DND-41 (cell line): ENCODE data around the gene WWP2.

Experiments
- ATAC-seq: fragments of 200-7000 bp; cut with Tn5 transposase; 3 replicates; pipeline ENCODE4 v1.9.1; 2021; ENCODE audit warnings: low read depth; ENCODE audit not compliant: insufficient read depth
- DNase-seq: peaks from one replicate; pipeline ENCODE4 v3.0.0-alpha.2; 2020
- H2AFZ ChIP-seq: 2 replicates; pipeline ENCODE4 v1.6.0; 2012; ENCODE audit warnings: low read depth, low read length
- H3K27ac ChIP-seq: 2 replicates; pipeline ENCODE4 v1.5.1; 2012; ENCODE audit warnings: low read length, inconsistent platforms
- H3K27me3 ChIP-seq: fragments of 200-600 bp; sonication (generic); 2 replicates; pipeline ENCODE4 v1.6.0; 2012; ENCODE audit warnings: low read length, mild to moderate bottlenecking, inconsistent platforms; ENCODE audit not compliant: insufficient read depth, poor library complexity
- H3K36me3 ChIP-seq: 2 replicates; pipeline ENCODE4 v1.5.1; 2012; ENCODE audit warnings: low read length, inconsistent platforms; ENCODE audit not compliant: insufficient read depth
- H3K4me1 ChIP-seq: 2 replicates; pipeline ENCODE4 v1.5.1; 2012; ENCODE audit warnings: mild to moderate bottlenecking, low read length; ENCODE audit not compliant: insufficient read depth
- H3K4me2 ChIP-seq: 2 replicates; pipeline ENCODE4 v1.6.0; 2012; ENCODE audit warnings: mild to moderate bottlenecking, moderate library complexity, low read length, inconsistent platforms; ENCODE audit not compliant: insufficient read depth
- H3K4me3 ChIP-seq, 2 experiments: fragments of 200-600 bp in 1 of 2; shearing (Covaris generic) in 1 of 2; 2 replicates each; pipeline ENCODE4 v1.5.1; 2012 to 2016; ENCODE audit warnings: inconsistent platforms in 2 of 2, low read length in 2 of 2, mild to moderate bottlenecking in 2 of 2, low read depth in 1 of 2, moderate library complexity in 1 of 2
- H3K79me2 ChIP-seq: 2 replicates; pipeline ENCODE4 v1.6.0; 2012; ENCODE audit warnings: low read length, inconsistent platforms; ENCODE audit not compliant: insufficient read depth
- H3K9ac ChIP-seq: 2 replicates; pipeline ENCODE4 v1.6.0; 2012; ENCODE audit warnings: low read depth, mild to moderate bottlenecking, inconsistent platforms, low read length, moderate library complexity
- H3K9me3 ChIP-seq: 2 replicates; pipeline ENCODE4 v1.5.1; 2012; ENCODE audit warnings: low read length, moderate library complexity, mild to moderate bottlenecking, inconsistent platforms; ENCODE audit not compliant: insufficient read depth, severe bottlenecking
- H4K20me1 ChIP-seq: 2 replicates; pipeline ENCODE4 v1.6.0; 2012; ENCODE audit warnings: low read length; ENCODE audit not compliant: insufficient read depth
- EZH2 ChIP-seq: IDR thresholded peaks from 3 replicates; pipeline ENCODE4 v1.6.1; 2012; ENCODE audit warnings: borderline replicate concordance, low read depth, mild to moderate bottlenecking, moderate library complexity, low read length, inconsistent platforms; ENCODE audit not compliant: severe bottlenecking
- TF ChIP-seq, protein P1 (sequence below): IDR thresholded peaks from 2 replicates; pipeline ENCODE4 v1.5.1; 2012; ENCODE audit warnings: borderline replicate concordance, low read length, moderate library complexity, mild to moderate bottlenecking; ENCODE audit not compliant: poor library complexity, severe bottlenecking; ENCODE audit errors: extremely low read depth

Gene WWP2

GRCh38 chr16:69883744-69884143 is 121.6 kb downstream of the WWP2 start:
- ATAC-seq (no peak), DNase-seq (no peak)
- no peak overlapping the region for H3K4me3 ChIP-seq
- no peak for TF ChIP-seq EZH2
- TF ChIP-seq, protein P1, sequence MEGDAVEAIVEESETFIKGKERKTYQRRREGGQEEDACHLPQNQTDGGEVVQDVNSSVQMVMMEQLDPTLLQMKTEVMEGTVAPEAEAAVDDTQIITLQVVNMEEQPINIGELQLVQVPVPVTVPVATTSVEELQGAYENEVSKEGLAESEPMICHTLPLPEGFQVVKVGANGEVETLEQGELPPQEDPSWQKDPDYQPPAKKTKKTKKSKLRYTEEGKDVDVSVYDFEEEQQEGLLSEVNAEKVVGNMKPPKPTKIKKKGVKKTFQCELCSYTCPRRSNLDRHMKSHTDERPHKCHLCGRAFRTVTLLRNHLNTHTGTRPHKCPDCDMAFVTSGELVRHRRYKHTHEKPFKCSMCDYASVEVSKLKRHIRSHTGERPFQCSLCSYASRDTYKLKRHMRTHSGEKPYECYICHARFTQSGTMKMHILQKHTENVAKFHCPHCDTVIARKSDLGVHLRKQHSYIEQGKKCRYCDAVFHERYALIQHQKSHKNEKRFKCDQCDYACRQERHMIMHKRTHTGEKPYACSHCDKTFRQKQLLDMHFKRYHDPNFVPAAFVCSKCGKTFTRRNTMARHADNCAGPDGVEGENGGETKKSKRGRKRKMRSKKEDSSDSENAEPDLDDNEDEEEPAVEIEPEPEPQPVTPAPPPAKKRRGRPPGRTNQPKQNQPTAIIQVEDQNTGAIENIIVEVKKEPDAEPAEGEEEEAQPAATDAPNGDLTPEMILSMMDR: no peak
- no peak overlapping the region for H3K4me2 ChIP-seq
- H4K20me1 ChIP-seq: no peaks in the 10 kb centered on the region
- H2AFZ ChIP-seq: no peak overlapping the region
- no peaks in the 10 kb centered on the region for H3K27me3 ChIP-seq
- no peaks in the 10 kb centered on the region for H3K4me1 ChIP-seq
- no peaks in the 10 kb centered on the region for H3K79me2 ChIP-seq
- H3K27ac ChIP-seq: no peak overlapping the region
- H3K36me3 ChIP-seq: peaks cover 4% of the 10 kb centered on the region; the same call in 1 of the 2 replicates
- H3K9me3 ChIP-seq: no peaks in the 10 kb centered on the region
- no peak overlapping the region for H3K9ac ChIP-seq

DNA sequence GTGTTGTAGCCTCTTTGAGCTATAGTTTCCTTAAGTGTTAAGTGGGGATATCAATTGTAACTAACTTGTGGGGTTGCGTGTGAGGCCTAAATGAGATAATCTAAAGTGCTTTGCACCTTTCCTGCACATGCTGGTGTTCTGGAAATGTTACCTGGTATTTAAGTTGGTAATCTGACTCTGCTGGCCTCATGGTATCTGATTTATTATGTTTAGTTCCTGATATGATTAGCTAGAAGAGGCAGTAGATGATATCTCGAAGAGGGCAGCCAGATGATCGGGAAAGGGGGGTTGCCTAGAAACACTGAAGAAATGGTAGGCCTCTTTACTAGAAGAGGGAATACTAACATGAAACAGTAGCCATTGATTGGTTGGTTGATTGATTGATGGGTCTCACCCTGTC is 123.6 kb downstream of the WWP2 start:
- Histone ChIP-seq H3K9ac (no peak overlapping the region), H2AFZ (no peak overlapping the region)

DNA sequence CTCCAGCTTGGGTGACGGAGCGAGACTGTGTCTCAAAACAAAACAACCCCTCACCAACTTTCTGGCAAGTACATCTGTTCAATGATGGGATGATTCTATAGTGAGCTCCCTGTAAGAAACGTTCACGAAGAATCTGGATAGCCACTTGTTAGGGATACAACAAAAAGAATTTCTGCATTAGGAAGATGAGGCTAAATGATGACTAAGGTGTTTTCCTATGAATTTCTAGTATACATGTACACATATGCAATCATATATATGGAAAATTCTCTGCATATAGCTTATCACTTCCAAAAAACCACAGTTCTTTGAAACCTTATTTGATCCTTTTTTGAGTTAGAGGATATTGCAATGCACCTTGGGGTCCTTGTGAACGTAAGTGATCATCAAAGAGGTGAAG is 124.6 kb downstream of the WWP2 start:
- Histone ChIP-seq H3K27ac (no peak overlapping the region), H3K79me2 (no peaks in the 10 kb centered on the region), H3K9ac (no peak overlapping the region), H3K4me1 (no peaks in the 10 kb centered on the region), H4K20me1 (no peaks in the 10 kb centered on the region), H3K27me3 (no peaks in the 10 kb centered on the region), H3K36me3 (peaks cover 15% of the 10 kb centered on the region), H3K9me3 (no peaks in the 10 kb centered on the region), H2AFZ (no peak overlapping the region), H3K4me3 (no peak overlapping the region), H3K4me2 (no peak overlapping the region)
- no peak for TF ChIP-seq EZH2
- TF ChIP-seq, protein P1: no peak
- no peak for DNase-seq
- ATAC-seq: no peak

More for the DNA sequence above, 123.6 kb downstream of the WWP2 start:
- Histone ChIP-seq H3K9me3 (no peaks in the 10 kb centered on the region), H3K4me2 (no peak overlapping the region), H4K20me1 (no peaks in the 10 kb centered on the region), H3K27ac (no peak overlapping the region), H3K27me3 (no peaks in the 10 kb centered on the region), H3K79me2 (no peaks in the 10 kb centered on the region), H3K4me3 (no peak overlapping the region), H3K36me3 (peaks cover 15% of the 10 kb centered on the region), H3K4me1 (no peaks in the 10 kb centered on the region)
- TF ChIP-seq, protein P1: no peak
- no peak for TF ChIP-seq EZH2
- DNase-seq (no peak), ATAC-seq (no peak)

DNA sequence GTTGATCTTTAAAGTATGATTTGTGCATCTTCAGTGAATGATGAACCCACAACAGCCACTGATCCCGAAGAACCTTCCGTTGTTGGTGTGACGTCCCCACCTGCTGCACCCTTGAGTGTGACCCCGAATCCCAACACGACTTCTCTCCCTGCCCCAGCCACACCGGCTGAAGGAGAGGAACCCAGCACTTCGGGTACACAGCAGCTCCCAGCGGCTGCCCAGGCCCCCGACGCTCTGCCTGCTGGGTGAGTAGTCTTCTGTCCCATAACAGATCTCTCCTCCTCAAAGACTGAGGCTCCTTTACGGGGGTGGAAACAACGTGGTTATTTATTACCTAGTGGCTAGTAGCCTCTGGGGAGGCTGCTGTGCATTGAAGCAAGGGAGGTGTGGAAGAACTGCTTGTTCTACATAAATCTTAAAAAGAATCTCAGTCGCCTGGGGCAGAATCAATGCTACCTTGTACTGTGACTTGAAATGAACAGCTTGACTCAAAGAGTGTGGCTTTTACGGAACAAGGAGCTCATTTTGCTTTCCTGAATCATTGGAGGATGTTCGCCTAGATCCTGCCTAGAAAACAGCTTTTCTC is 126.0 kb downstream of the WWP2 start:
- Histone ChIP-seq H3K4me1 (no peaks in the 10 kb centered on the region), H3K36me3 (peaks cover 15% of the 10 kb centered on the region), H3K9ac (no peak overlapping the region), H2AFZ (no peak overlapping the region), H3K27me3 (no peaks in the 10 kb centered on the region), H3K27ac (no peak overlapping the region), H4K20me1 (no peaks in the 10 kb centered on the region), H3K9me3 (no peaks in the 10 kb centered on the region), H3K79me2 (no peaks in the 10 kb centered on the region), H3K4me2 (no peak overlapping the region), H3K4me3 (no peak overlapping the region)
- ATAC-seq: no peak
- TF ChIP-seq, protein P1: no peak
- TF ChIP-seq EZH2: no peak
- DNase-seq: no peak
